Stimulated activated CD4-positive, alpha-beta T cell treated with anti-CD3 and anti-CD28 coated beads, Interleukin-1b, Interleukin-23, amount 100 ng/mL, for 4 hours (primary cell): ENCODE measurements around the gene FAM53B.

ENCODE experiments used
- DNase-seq, 2 donors: peaks; one replicate each; pipeline ENCODE4 v3.0.0-alpha.2; 2020; ENCODE audit warnings: low read depth in 2 of 2

The FAM53B gene

DNA sequence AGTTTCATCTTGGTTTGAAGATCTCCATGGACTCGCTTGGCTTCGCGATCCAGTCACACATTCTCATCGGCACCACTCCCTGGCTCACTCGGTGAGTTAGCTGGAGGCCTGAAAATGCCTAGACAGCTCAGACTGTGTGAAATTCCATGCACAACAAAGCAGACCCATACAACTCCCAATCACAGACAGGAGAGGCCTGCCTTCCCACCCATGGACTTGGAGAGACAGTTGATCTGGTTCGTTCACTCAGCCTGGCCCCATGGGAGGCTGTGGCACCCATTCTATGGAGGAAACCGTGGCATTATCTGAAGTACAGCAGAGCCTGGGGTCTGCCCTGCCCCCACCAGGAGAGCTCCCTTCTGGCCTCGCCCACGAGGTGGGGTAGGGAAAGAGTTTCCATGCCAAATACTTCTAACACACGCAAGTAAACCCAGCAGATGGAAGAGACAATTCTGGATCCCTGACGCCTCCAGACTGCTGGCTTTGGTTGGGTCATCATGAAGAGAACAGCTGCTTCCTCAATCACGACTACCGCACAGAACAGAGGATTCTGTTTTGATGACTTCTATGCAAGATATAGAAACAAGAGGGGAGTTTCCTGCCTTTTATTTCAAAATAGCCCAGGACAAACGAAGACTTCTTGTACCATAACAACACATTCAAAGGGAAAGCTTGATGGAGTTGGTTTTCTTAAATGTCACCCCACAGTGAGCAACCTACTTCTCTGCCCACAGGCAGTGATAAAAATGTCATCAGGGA, 15.9 kb downstream of the FAM53B start:
- DNase-seq, result no peak

DNA sequence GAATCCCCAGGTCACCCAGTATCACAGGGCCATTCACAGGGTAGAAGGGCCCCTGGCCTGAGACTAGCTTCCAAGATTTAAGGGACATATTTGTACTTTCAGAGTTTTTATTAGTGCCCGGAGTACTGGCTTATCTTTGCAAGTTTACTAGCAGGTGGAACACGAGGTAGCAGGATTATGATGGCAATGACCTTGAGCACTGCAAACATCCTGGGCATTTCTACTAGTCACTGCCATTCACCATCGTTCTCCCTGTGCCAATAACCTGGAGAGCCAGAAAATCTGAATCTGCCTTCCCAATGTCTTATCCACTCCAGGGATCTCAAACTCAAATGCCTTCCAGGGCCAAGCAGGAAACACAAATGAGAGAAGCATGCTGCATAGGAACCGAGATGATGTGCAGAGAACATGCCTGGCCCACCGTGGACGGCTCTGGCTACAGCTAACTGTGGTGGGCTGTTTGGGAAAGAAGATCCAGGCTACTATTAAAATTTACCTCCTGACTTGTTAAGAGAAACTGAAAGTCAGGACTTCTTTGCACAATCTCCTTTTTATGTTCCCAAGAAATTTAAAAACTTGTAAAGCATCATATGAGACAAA, 16.7 kb downstream of the FAM53B start:
- DNase-seq, result no peak

DNA sequence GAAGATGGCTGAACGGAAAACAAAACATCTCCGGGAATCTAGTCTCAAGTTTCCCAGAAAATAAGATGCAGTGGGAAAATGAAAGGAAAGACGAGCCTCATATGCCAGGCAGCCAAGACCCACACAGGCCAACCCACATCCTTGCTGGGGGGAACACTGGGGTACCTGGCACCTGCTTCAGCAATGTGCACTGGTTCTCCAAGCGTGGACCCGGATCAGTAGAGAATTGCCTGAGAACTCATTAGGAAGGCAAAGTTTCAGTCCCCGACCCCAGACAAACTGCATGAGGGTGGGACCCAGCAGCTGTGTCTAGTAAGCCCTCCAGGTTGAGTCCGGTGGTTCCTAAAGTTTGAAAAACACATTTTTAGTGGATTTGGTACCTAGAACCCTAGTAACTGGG, 18.4 kb downstream of the FAM53B start:
- DNase-seq, result no peak

DNA sequence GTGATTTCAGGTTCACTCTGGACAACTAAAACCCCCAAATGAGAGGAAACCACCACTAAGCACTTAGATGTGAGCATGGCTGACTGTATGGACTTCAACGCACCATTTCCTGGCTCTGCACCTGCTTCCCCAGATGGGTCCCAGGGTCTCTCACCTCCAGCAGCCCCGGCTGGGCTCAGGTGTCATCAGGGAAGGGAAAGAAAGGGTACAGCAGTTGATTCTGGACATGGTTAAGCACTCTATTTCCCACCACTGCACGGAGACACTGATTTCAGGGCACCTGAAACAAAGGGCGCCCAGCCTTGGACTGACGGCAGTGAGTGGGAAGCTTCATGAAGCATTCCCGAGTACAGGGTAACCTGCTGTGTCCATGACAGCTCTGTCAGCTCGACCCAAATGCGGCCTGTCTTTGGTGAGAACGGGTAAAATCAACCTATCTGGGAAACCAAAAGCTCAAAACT, 19.0 kb downstream of the FAM53B start:
- DNase-seq, result no peak

DNA sequence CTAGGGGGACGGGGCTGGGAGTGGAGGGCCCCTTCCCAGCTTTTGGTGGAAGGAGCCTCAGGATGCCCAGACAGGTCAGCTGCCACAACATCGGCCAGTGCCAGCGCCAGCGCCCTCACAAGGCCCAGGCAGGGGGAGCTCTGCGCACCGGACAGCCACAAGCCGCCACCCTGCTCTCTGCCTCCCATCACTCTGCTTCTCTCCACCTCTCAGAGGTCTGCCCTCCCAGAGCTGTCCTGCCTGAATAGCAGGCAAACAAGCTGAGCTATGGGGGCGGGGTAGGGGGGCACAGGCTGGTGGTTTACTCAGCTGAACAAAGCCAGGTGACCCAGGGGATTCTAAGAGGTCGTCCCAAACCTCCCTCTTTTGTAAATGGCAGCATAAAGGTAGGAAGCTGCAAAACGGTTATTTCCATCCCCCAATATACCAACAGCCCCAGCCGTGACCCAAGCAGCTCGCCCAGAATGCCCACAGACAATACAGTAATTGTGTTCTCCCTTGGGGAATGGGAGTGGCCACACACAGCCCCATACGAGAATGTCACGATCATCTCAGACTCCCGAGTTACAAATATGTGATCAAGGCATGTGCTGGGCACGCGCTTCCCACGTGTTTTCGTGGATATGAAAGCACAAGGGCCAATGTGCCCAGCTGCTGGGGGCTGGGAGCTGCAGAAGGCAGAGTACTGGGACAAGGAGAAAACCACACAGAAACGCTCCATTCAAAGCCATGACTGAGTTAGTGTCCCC, 19.7 kb downstream of the FAM53B start:
- DNase-seq, result no peak

DNA sequence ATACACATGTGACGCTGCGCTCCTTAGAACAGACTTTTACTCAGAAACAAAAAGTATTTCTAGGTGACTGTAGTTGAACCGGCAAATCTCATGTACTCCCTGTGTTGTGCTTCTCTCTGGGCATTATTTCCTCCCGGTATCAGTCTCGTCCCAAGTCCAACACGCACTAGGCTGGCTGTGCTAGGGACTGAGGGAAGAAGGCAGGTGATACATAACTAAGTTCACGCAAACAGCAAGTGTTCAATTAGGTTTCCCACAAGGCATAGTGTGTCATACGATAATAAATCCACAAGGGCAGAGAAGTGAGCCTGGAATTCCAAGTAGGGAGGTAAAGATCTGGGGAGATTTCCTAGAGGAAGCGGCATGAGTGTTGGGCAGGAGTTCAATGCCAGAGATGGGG, 20.4 kb downstream of the FAM53B start:
- DNase-seq, result no peak

DNA sequence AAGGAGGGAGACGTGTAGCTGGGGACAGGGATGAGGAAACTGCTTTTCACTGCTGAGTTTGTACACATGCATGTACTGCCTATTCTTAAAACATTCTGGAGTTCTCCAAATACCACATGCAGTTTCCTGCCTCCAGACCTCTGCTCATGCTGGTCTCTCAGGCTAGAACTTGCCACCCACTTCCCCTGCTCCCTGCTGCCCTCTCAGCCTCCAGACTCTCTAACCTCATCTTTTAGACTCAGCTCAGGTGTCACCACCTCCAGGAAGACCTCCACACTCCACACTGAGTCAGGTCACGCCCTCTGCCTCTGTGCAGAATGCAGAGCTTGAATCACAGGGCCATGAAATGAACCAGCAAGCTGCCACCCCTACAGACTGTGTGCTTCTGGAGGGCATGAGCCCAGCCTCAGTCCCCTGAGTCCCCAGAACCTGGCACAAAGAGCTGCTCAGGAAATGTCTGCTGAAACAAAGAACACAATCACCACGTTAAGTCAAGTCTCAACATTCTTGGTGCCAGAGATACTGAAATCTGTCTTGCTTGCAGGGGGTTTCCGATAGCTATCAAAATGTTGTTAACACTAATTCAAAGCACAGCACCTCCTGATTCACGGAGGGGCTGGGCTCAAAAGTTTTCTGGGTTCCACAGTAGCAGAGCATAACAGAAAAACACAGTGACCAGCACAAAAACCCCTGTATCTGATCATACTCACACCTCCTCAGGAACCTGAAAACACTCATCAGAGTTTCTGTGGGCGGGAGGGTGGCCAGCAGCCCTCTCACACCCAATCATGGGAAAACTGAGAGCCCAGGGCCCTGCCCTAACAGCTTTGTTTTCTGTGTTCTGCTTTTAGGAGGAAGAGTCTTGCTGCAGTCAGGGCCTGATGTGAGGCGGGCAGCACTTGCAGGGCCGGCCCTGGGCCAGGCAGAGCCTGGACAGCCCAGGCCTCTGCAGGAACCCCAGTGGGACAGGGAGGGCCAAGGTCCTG, 21.1 kb downstream of the FAM53B start:
- peak in 1 of 2 donors; percentile 25 for DNase-seq

DNA sequence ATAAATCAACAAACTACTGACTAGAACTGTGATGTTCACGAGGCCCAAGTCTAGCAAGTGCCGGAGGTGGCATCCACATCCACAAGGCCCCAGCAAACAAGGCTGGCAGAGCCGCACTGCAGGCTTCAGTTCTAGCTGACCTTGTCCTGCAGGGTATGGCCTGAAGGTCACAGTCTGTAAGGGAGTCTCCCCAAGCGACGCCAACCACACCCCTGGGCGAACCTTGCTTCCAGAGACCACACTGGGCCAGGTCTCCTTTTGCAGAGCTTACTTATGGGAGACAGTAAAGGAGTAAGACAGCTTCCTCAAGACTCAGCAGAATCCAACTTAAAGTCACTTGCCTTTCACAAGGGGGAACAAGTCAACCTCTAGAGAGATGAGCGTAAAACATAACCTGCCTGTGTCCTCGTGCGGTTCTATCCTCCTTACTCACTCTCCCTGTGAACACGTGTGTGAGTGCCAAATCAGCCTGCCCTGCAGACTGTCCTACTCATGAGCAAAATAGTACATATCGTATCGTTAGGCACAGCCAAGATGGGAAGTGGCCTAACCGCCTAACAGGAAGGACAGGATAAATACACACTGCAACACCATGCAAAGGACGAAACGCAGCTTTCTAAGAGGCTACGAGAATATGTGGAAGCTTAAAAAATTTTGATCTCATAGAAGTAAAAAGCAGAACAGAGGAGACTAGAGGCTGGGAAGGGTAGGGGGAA, 22.7 kb downstream of the FAM53B start:
- DNase-seq, result no peak

DNA sequence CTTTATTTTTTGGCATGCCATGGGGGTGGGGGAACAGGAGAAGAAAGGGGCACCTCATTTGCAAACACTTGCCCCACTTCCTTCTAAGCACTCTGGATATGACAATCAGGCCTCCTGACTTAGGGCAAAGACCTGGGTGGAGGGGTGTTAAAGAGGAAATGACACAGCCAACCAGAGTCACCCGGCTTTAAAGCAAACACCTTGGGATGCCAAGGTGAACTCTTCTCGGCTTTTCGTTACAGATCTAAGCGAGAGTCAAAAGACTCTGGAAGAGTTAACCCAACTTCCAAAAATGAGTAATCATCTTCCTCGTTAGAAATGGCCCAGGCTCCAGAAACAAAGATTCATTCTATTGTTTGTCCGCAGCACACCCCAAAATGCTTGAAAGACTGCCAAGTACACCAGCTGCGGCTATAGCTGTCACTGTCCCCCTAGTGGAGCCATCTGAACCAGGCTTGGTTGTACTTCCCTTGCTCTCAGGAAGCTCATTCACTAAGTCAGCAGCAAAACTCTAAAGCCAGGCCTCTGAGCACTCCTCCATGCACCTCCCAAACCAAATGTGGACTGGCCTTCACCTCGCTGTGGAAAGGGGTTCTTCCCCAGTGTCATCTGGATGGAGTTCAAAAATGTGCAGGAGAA, 24.8 kb downstream of the FAM53B start:
- peak in 1 of 2 donors; percentile 50 for DNase-seq

DNA sequence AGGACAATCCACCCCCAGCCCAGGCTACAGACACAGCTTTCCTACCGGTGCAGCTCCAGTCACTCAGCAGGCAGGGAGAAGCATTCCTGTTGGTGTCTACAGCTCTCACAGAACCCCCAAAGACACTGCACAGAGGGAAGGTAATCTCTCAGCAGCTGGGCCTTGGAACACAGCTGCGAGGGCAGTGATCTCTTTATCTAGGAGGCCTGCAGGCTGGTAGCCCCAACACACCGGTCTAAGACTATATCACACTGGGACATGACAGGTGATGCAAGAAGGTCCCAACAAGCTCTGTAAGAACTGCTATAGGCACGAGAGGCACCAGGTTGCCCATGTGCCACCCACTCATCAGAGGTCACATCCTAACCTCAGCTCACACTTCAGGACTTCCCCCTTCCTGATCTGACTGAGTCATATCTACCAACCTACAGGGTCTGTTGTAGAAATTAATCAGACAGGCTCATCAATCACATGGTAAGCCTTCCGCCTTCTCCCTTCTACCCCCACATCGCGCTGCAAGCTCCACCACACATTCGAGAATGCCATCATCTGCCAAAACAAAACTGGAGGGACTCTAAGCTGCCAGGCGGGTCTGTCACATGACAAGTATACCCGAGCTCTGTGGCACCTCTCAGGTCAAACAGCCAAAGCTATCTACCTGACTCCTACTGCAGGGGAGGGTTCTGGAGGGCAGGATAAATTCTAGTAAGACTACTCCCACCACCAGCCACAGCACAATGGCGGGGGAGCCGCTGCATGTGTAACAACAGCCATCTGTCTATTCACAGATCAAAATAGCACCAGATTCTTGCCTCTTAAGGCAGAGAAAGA, 26.1 kb downstream of the FAM53B start:
- DNase-seq, result peak; percentile 51 to 68

DNA sequence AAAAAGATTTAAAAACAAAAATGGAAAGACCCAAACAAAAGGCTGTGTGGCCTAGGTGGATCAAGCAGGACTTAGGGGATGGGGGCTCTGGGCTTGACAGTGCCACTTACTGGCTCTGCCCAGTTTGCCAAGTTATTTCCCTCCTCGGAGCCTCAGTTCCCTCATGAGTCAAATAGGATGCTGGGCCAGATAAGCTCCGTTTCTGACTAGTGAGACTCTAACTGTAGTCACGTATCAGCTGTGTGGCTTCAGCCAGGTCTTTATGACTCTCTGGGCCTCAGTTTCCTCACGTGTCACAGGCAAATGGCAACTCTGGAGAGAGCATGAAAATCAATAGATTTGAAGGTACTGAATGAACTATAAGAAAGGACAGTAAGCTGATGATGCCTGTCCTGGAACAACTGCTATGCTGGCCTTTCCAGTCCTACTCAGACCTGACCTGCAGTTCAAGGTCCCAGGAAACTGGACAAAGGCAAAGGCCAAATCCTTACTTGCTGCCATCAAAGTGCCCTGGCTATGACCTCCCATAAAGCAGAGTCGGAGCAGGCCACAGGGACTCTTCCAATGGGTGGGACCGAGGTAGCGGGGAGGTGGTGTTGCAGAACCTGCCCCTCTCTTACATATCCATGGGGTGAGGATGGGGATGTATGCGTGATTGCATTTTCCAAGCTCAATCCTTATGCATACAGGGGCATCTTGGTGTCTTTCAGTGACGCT, 27.0 kb downstream of the FAM53B start:
- no peak for DNase-seq

DNA sequence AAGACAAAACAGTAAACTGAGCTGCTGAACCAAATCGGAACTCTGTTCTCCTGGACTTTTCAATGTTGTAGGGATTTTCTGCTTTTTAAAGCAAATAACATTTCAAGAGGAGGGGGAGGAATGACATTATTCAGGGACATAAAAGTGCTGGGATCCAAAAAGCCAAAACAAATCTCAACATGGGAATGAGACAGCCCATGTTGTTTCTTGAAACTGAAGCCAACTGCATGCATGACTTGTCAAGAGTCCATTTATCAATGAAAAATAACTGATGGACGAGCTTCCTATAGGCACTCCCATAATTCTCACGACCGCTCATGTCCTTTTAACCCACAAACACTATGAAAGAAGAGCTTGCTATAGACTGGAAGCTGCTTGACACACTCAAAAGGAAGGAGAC, 27.8 kb downstream of the FAM53B start:
- DNase-seq, result no peak

DNA sequence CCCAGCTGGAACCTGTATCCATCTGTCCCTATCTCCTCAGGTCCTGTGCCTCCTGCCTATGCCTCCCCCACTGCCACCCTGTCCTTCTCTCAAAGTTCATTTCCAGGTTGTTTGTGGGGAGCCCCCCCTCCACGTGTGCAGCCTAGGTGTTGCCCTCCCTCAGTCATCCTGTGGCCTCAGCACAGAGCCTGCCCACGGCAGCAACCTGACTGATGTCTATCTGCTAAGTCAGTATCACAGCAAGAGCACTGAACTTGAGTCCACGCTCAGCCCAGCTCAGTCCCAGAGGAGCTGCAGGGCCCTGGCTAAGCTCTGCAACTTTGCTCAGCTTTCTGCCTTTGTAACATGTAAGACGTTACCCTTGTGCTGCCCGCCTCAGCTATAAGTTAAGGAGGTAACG, 28.7 kb downstream of the FAM53B start:
- no peak for DNase-seq

DNA sequence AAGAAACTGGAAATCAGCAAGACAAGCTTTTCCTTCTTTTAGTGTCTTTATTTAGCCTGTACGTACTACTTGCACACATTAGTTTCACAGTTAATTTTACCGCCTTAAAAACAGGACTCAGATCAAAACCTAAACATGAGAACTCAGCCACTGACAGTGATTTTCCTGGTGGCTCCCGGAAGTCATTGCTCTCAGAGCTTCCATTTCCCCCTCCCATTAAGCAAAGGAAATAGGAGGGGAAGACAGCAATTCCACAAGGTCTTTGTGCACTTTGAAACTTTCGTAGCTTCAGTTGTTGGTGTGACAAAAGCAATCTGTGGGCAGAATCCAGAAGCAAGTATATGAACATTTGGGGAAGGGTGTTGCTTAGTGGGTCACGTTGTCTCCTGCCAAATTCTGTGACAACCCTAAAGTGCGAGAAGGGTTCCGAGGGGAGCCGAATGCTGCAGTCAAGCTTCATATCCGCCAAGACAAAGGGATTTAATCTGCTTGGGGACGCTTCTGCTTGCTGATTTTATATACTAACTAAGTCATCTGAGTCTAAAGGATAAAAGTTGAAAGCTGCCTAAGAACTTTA, 30.4 kb downstream of the FAM53B start:
- no peak for DNase-seq

DNA sequence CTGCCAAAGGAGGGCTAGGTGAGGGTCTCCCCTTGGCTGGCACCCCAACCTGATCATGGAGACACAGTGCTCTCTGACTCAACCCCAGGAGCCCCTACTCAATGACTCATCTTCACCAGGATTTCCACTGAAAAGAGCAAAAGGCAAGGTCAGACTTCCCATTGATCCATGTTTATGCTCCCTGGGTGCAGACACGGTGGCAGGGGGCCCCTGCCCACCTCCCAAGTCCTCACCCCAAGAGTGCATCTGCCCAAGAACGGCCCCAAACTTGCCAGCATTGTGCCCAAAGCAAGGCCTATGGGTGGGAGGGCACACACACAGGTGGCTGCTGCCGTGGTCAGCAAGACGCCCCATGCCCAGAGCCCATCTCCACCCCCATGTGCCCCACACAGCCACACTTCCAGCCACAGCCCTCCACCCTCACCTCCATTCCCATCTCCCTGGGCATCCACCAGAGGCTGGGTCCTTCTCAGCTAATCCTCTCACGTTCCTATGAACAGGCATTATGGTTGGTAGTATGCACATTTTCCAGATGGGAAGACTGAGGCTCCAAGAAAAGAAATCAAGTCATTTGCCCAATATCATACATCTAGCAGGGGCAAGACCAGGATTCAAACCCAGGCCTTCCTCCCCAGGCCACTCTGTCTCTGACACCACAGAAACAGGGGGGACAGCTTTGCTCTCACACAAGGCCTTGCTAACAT, 31.3 kb downstream of the FAM53B start:
- no peak for DNase-seq

DNA sequence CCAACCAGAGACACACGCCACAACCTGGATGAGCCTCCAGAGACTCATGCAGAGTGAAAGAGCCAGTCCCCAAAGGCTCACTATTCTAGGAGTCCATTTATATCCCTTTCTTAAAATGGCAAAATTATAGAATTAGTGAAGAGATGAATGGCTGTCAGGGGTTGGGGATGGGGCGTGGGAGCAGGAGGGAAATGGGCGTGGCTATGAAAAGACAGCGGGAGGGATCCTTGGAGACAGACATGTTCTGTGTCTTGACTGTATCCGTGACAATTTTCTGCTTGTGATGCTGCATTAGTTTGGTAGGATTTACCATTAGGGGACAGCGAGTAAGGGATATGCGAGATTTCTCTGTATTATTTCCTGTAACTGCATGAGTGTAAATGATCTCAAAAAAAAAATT, 33.0 kb downstream of the FAM53B start:
- DNase-seq, result no peak

DNA sequence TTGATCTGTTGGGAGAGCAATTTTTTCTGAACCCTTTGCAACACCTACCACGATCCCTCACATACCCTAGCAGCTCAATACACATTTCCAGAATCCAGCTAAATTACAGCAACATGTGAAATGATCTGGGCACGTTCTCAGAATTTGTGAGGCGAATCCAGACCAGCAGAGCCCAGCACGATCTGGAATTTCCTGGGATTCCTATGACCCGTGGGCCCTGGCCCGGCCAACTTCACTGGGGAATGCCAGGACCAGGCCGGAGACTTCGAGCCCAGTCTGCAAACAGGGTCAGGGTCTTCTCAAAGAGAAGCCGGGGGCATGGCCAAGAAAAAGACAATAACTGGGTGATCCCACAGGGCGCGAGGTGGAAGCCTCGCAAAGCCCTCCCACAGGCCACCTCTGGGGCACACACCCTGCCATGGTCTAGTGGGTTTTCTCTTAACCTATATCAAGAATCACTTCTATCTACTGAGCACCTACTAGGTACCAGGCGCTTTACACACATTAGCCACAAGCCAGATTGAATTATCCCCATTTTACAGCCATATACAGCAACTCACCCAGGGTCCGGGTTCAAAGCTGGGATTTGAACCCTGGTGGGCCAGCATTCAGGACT, 33.8 kb downstream of the FAM53B start:
- no peak for DNase-seq
